ENCODE measurements around the gene TOMM70. TPM values are rescaled to one million over a fixed set of nuclear protein-coding genes. Genes with fewer than 3 reads are reported as not detected.

The TOMM70 gene
- total and polyA plus RNA-seq, 2 of the 8 experiments (the other 6 are each of a cell fraction or from before 2014, with no cell fraction given): 10.9 to 52.1 TPM

DNA sequence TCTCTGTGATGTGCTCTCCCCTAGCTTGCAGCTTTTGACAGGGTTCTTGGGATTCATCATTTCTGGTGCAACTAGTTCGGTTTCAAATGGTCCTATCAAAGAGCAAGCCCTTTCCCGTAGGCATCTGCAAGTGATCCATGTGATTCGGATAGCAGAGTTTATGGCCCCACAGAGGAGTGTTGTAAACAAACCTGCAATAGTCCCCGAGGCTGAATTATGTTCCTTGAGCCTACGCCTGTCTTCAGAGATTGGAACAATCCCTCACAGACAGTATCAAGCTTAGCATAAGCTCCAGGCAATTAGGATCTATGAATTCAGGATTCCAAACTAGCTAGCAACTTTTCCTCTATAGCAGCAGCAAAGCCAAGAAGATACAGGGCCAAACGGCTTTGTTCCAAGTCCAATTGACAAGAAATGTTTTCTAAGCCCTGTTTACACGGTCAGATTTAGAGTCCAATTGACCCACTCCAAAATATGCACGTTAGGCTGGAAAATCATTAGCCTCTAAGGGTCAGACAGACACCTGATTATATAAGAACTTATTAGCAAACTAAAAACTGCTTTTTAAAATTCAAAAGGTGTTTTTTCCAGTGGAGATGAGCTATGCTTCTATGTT lies 25.3 kb upstream of the TOMM70 start (continued):
- TF ChIP-seq SIN3A (conservative IDR thresholded peaks at IDR 0.05 in 1 of 2, IDR thresholded peaks at IDR 0.05 in 1 of 2; ENCODE audit: low read depth in 1 of 2, low read length in 2 of 2): no peak
- no peak for TF ChIP-seq EGR1 (IDR thresholded peaks at IDR 0.05; ENCODE audit: borderline replicate concordance, low read depth, low read length)
- TF ChIP-seq, protein P1, sequence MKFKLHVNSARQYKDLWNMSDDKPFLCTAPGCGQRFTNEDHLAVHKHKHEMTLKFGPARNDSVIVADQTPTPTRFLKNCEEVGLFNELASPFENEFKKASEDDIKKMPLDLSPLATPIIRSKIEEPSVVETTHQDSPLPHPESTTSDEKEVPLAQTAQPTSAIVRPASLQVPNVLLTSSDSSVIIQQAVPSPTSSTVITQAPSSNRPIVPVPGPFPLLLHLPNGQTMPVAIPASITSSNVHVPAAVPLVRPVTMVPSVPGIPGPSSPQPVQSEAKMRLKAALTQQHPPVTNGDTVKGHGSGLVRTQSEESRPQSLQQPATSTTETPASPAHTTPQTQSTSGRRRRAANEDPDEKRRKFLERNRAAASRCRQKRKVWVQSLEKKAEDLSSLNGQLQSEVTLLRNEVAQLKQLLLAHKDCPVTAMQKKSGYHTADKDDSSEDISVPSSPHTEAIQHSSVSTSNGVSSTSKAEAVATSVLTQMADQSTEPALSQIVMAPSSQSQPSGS (IDR thresholded peaks at IDR 0.05; ENCODE audit: low read length): no peak
- no peak for TF ChIP-seq EZH2 (IDR thresholded peaks at IDR 0.05; ENCODE audit: low read depth, low read length, severe bottlenecking)
- TF ChIP-seq SP2 (IDR thresholded peaks at IDR 0.05; ENCODE audit: low read length): no peak

Data from H1 (cell line).